ENCODE measurements around the gene CACNA1A. TPM values are rescaled to one million over a fixed set of nuclear protein-coding genes. Genes with fewer than 3 reads are reported as not detected.

CACNA1A gene
- total and polyA plus RNA-seq, 2 donors, result 0.24 to 1.0 TPM

- DNase-seq (ENCODE audit: low read depth in 6 of 9, low spot score in 9 of 9), result no peak
- H3K4me1 ChIP-seq (ENCODE audit: control insufficient read depth in 2 of 2, insufficient read depth in 2 of 2, low read length in 2 of 2), result no peaks in the 10 kb centered on the region
- 43% methylated on average over 20 of the region's 20 CpGs for WGBS
- H3K9me3 ChIP-seq (ENCODE audit: control insufficient read depth in 2 of 2, insufficient read depth in 1 of 2, low read length in 1 of 2), result no peaks in the 10 kb centered on the region
- H3K36me3 ChIP-seq (ENCODE audit: control insufficient read depth in 2 of 2, insufficient read depth in 2 of 2, low read length in 1 of 2), result no peaks in the 10 kb centered on the region
- H3K27me3 ChIP-seq (ENCODE audit: control insufficient read depth in 2 of 2, insufficient read depth in 1 of 2, low read length in 1 of 2), result peaks cover 33 to 52% of the 10 kb centered on the region in 2 donors
- no peak overlapping the region for H3K4me3 ChIP-seq (ENCODE audit: low read length in 2 of 2)
- H3K27ac ChIP-seq (ENCODE audit: low read depth in 1 of 2, low read length in 1 of 2), result no peak overlapping the region
These were observed 1.0 kb downstream of the CACNA1A start for GRCh38 chr19:13505164-13505695.

GRCh38 chr19:13503570-13504235, 2.6 kb downstream of the CACNA1A start:
- Histone ChIP-seq H3K27me3 (ENCODE audit: control insufficient read depth in 2 of 2, insufficient read depth in 1 of 2, low read length in 1 of 2) (peaks cover 30 to 49% of the 10 kb centered on the region in 2 donors), H3K36me3 (ENCODE audit: control insufficient read depth in 2 of 2, insufficient read depth in 2 of 2, low read length in 1 of 2) (no peaks in the 10 kb centered on the region), H3K9me3 (ENCODE audit: control insufficient read depth in 2 of 2, insufficient read depth in 1 of 2, low read length in 1 of 2) (no peaks in the 10 kb centered on the region), H3K27ac (ENCODE audit: low read depth in 1 of 2, low read length in 1 of 2) (no peak overlapping the region), H3K4me1 (ENCODE audit: control insufficient read depth in 2 of 2, insufficient read depth in 2 of 2, low read length in 2 of 2) (no peaks in the 10 kb centered on the region), H3K4me3 (ENCODE audit: low read length in 2 of 2) (no peak overlapping the region)
- DNase-seq (ENCODE audit: low read depth in 6 of 9, low spot score in 9 of 9), result no peak
- WGBS, result 73% methylated on average over 12 of the region's 12 CpGs

- Histone ChIP-seq H3K27ac (ENCODE audit: low read depth in 1 of 2, low read length in 1 of 2) (no peak overlapping the region), H3K4me1 (ENCODE audit: control insufficient read depth in 2 of 2, insufficient read depth in 2 of 2, low read length in 2 of 2) (no peaks in the 10 kb centered on the region), H3K27me3 (ENCODE audit: control insufficient read depth in 2 of 2, insufficient read depth in 1 of 2, low read length in 1 of 2) (peaks cover 19 to 36% of the 10 kb centered on the region in 2 donors), H3K9me3 (ENCODE audit: control insufficient read depth in 2 of 2, insufficient read depth in 1 of 2, low read length in 1 of 2) (no peaks in the 10 kb centered on the region), H3K36me3 (ENCODE audit: control insufficient read depth in 2 of 2, insufficient read depth in 2 of 2, low read length in 1 of 2) (no peaks in the 10 kb centered on the region), H3K4me3 (ENCODE audit: low read length in 2 of 2) (no peak overlapping the region)
- DNase-seq (ENCODE audit: low read depth in 6 of 9, low spot score in 9 of 9), result no peak
- 95% methylated on average over 6 of the region's 6 CpGs for WGBS
These were observed 4.0 kb downstream of the CACNA1A start for GRCh38 chr19:13502231-13502630.

GRCh38 chr19:13499692-13500091, 6.6 kb downstream of the CACNA1A start:
- H3K4me1 ChIP-seq (ENCODE audit: control insufficient read depth in 2 of 2, insufficient read depth in 2 of 2, low read length in 2 of 2), result no peaks in the 10 kb centered on the region
- H3K9me3 ChIP-seq (ENCODE audit: control insufficient read depth in 2 of 2, insufficient read depth in 1 of 2, low read length in 1 of 2), result no peaks in the 10 kb centered on the region
- H3K27me3 ChIP-seq (ENCODE audit: control insufficient read depth in 2 of 2, insufficient read depth in 1 of 2, low read length in 1 of 2), result peaks cover 0 to 11% of the 10 kb centered on the region in 2 donors
- H3K27ac ChIP-seq (ENCODE audit: low read depth in 1 of 2, low read length in 1 of 2), result no peak overlapping the region
- no peak for DNase-seq (ENCODE audit: low read depth in 6 of 9, low spot score in 9 of 9)
- H3K36me3 ChIP-seq (ENCODE audit: control insufficient read depth in 2 of 2, insufficient read depth in 2 of 2, low read length in 1 of 2), result no peaks in the 10 kb centered on the region
- WGBS, result 94% methylated on average over 9 of the region's 9 CpGs
- H3K4me3 ChIP-seq (ENCODE audit: low read length in 2 of 2), result no peak overlapping the region

- Histone ChIP-seq H3K27me3 (ENCODE audit: control insufficient read depth in 2 of 2, insufficient read depth in 1 of 2, low read length in 1 of 2) (no peaks in the 10 kb centered on the region), H3K27ac (ENCODE audit: low read depth in 1 of 2, low read length in 1 of 2) (no peak overlapping the region), H3K36me3 (ENCODE audit: control insufficient read depth in 2 of 2, insufficient read depth in 2 of 2, low read length in 1 of 2) (no peaks in the 10 kb centered on the region), H3K4me3 (ENCODE audit: low read length in 2 of 2) (no peak overlapping the region), H3K4me1 (ENCODE audit: control insufficient read depth in 2 of 2, insufficient read depth in 2 of 2, low read length in 2 of 2) (no peaks in the 10 kb centered on the region), H3K9me3 (ENCODE audit: control insufficient read depth in 2 of 2, insufficient read depth in 1 of 2, low read length in 1 of 2) (no peaks in the 10 kb centered on the region)
- no peak for DNase-seq (ENCODE audit: low read depth in 6 of 9, low spot score in 9 of 9)
- 97% methylated on average over 1 of the region's 1 CpG for WGBS
These were observed 12.6 kb downstream of the CACNA1A start for GRCh38 chr19:13493516-13494310.

- no peak for DNase-seq (ENCODE audit: low read depth in 6 of 9, low spot score in 9 of 9)
- H3K27me3 ChIP-seq (ENCODE audit: control insufficient read depth in 2 of 2, insufficient read depth in 1 of 2, low read length in 1 of 2), result no peaks in the 10 kb centered on the region
- H3K4me1 ChIP-seq (ENCODE audit: control insufficient read depth in 2 of 2, insufficient read depth in 2 of 2, low read length in 2 of 2), result no peaks in the 10 kb centered on the region
- no peaks in the 10 kb centered on the region for H3K9me3 ChIP-seq (ENCODE audit: control insufficient read depth in 2 of 2, insufficient read depth in 1 of 2, low read length in 1 of 2)
- no peak overlapping the region for H3K27ac ChIP-seq (ENCODE audit: low read depth in 1 of 2, low read length in 1 of 2)
- 7% methylated on average over 3 of the region's 3 CpGs for WGBS
- H3K4me3 ChIP-seq (ENCODE audit: low read length in 2 of 2), result no peak overlapping the region
- H3K36me3 ChIP-seq (ENCODE audit: control insufficient read depth in 2 of 2, insufficient read depth in 2 of 2, low read length in 1 of 2), result no peaks in the 10 kb centered on the region
These were observed 14.2 kb downstream of the CACNA1A start for GRCh38 chr19:13492128-13492527.

- no peaks in the 10 kb centered on the region for H3K4me1 ChIP-seq (ENCODE audit: control insufficient read depth in 2 of 2, insufficient read depth in 2 of 2, low read length in 2 of 2)
- H3K27me3 ChIP-seq (ENCODE audit: control insufficient read depth in 2 of 2, insufficient read depth in 1 of 2, low read length in 1 of 2), result no peaks in the 10 kb centered on the region
- 98% methylated on average over 1 of the region's 1 CpG for WGBS
- DNase-seq (ENCODE audit: low read depth in 6 of 9, low spot score in 9 of 9), result no peak
- H3K4me3 ChIP-seq (ENCODE audit: low read length in 2 of 2), result no peak overlapping the region
- no peak overlapping the region for H3K27ac ChIP-seq (ENCODE audit: low read depth in 1 of 2, low read length in 1 of 2)
- no peaks in the 10 kb centered on the region for H3K36me3 ChIP-seq (ENCODE audit: control insufficient read depth in 2 of 2, insufficient read depth in 2 of 2, low read length in 1 of 2)
- H3K9me3 ChIP-seq (ENCODE audit: control insufficient read depth in 2 of 2, insufficient read depth in 1 of 2, low read length in 1 of 2), result no peaks in the 10 kb centered on the region
These were observed 18.3 kb downstream of the CACNA1A start for GRCh38 chr19:13487985-13488384.

GRCh38 chr19:13484166-13484565, 22.1 kb downstream of the CACNA1A start:
- Histone ChIP-seq H3K36me3 (ENCODE audit: control insufficient read depth in 2 of 2, insufficient read depth in 2 of 2, low read length in 1 of 2) (no peaks in the 10 kb centered on the region), H3K27ac (ENCODE audit: low read depth in 1 of 2, low read length in 1 of 2) (no peak overlapping the region), H3K4me1 (ENCODE audit: control insufficient read depth in 2 of 2, insufficient read depth in 2 of 2, low read length in 2 of 2) (no peaks in the 10 kb centered on the region), H3K9me3 (ENCODE audit: control insufficient read depth in 2 of 2, insufficient read depth in 1 of 2, low read length in 1 of 2) (no peaks in the 10 kb centered on the region), H3K4me3 (ENCODE audit: low read length in 2 of 2) (no peak overlapping the region), H3K27me3 (ENCODE audit: control insufficient read depth in 2 of 2, insufficient read depth in 1 of 2, low read length in 1 of 2) (no peaks in the 10 kb centered on the region)
- 98% methylated on average over 1 of the region's 1 CpG for WGBS
- no peak for DNase-seq (ENCODE audit: low read depth in 6 of 9, low spot score in 9 of 9)

GRCh38 chr19:13483215-13483614, 23.1 kb downstream of the CACNA1A start:
- Histone ChIP-seq H3K9me3 (ENCODE audit: control insufficient read depth in 2 of 2, insufficient read depth in 1 of 2, low read length in 1 of 2) (no peaks in the 10 kb centered on the region), H3K27me3 (ENCODE audit: control insufficient read depth in 2 of 2, insufficient read depth in 1 of 2, low read length in 1 of 2) (no peaks in the 10 kb centered on the region), H3K36me3 (ENCODE audit: control insufficient read depth in 2 of 2, insufficient read depth in 2 of 2, low read length in 1 of 2) (no peaks in the 10 kb centered on the region), H3K4me1 (ENCODE audit: control insufficient read depth in 2 of 2, insufficient read depth in 2 of 2, low read length in 2 of 2) (no peaks in the 10 kb centered on the region), H3K4me3 (ENCODE audit: low read length in 2 of 2) (no peak overlapping the region), H3K27ac (ENCODE audit: low read depth in 1 of 2, low read length in 1 of 2) (no peak overlapping the region)
- 88% methylated on average over 5 of the region's 5 CpGs for WGBS
- no peak for DNase-seq (ENCODE audit: low read depth in 6 of 9, low spot score in 9 of 9)

Measured in thymus (tissue), 11 donors.